ENCODE data around the gene RPS15. TPM values are rescaled to one million over a fixed set of nuclear protein-coding genes. Genes with fewer than 3 reads are reported as not detected.

Gene RPS15
- total and polyA plus RNA-seq, 9 of the 15 experiments (the other 6 are each of a cell fraction or from before 2014, with no cell fraction given), result 605 to 2,791 (median 957) TPM

DNA sequence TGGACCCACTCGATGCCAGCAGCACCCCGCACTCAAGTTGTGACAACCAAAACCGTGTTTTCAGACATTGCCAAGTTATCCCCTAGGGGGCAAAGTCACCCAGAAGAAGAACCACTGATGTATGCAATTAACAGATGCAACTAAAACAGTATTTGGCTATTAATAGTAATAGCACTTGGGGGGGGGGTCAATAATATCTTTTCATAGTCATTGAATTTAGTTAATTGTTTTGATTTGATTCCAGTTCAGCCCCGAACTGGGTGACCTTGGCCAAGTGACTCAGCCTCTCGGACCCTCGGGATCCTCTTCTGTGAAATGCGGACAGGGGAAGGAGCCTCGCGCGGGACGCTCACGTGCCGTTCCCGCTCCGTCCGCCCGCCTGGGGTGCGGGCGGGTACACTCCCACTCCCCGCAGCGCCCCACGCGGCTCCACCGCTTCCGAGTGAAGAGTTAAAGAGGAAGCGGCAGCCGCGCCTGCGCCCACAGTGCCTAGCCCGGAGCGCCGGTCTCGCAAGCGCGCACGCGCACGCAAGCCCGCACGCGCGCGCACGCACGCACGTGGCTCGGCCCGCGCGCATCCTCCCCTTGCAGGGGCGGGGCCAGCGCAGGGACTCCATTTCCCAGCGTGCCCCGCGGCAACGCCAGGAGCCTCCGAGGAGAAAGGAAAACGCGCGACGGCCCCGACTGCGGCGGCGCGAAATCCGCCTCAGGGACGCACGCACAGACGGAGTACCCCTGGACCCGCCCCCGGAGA, 31.2 kb upstream of the RPS15 start (continued):
- TF ChIP-seq MGA (IDR thresholded peaks at IDR 0.05) (peak; percentile 96), JUN (IDR thresholded peaks at IDR 0.05; ENCODE audit: borderline replicate concordance, low read depth, low read length) (peak; percentile 51; the same call in 1 of the 2 replicates), JUN (CRISPR knock-in tag; IDR thresholded peaks at IDR 0.05; ENCODE audit: borderline replicate concordance) (peak; percentile 61; the same call in 1 of the 2 replicates), ZNF232 (CRISPR knock-in tag; IDR thresholded peaks at IDR 0.05) (0 out of 2 replicates have a peak, but pooled peaks have one; percentile 73), MNT (conservative IDR thresholded peaks at IDR 0.05) (peak; percentile 86 to 95), NR4A1 (CRISPR knock-in tag; IDR thresholded peaks at IDR 0.05) (peak; percentile 47; the same call in 1 of the 2 replicates), NR4A1 (tag; IDR thresholded peaks at IDR 0.05) (peak; percentile 89), ZNF24 (IDR thresholded peaks at IDR 0.05) (peak; percentile 38; the same call in 1 of the 2 replicates), PHF8 (IDR thresholded peaks at IDR 0.05; ENCODE audit: borderline replicate concordance, low read length) (peak; percentile 72; the same call in 1 of the 2 replicates), NFIC (IDR thresholded peaks at IDR 0.05) (peak; percentile 21; the same call in 1 of the 2 replicates), ZNF134 (CRISPR knock-in tag; conservative IDR thresholded peaks at IDR 0.05) (no peak), FUS (optimal IDR thresholded peaks at IDR 0.05; ENCODE audit: low read depth, low read length) (peak; percentile 56), CREB3 (tag; conservative IDR thresholded peaks at IDR 0.05; ENCODE audit: low read depth) (peak; percentile 74)

All from K562 (cell line).